ENCODE data around the gene TAF4. TPM values are rescaled to one million over a fixed set of nuclear protein-coding genes. Genes with fewer than 3 reads are reported as not detected.

Gene TAF4
- total and polyA plus RNA-seq, 7 experiments from 2014 or later = 0.74 to 43.7 (median 20.8) TPM

DNA sequence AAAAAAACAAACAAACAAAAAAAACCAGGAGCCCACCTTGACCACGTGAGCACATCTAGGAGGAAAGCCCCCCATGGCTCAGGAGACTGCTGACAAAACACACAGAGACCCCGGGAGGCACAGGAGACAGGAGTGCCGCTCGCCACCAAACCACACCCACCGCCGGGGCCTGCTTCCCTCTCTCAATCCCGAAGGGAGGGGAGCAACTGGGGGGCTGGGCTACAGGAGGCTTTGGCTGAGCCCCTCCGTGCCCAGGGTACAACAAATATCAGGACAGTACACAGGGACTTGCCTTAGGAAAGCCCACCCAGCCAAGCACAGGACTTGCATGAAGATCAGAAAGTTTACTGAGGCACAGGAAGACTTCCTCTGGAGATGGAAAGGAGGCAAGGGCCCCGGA, 102.5 kb downstream of the TAF4 start:
- ChIA-PET POLR2A (no interaction called here), CTCF (no interaction called here)
- Histone ChIP-seq H3K4me1 (ENCODE audit: control insufficient read depth in 2 of 2, insufficient read depth in 2 of 2, low read length in 2 of 2) (no peaks in the 10 kb centered on the region), H3K27me3 (ENCODE audit: control insufficient read depth in 2 of 2, insufficient read depth in 2 of 2, low read length in 2 of 2) (no peaks in the 10 kb centered on the region), H3K36me3 (ENCODE audit: control insufficient read depth in 2 of 3, insufficient read depth in 3 of 3, low read length in 3 of 3) (no peaks in the 10 kb centered on the region), H3K9me3 (ENCODE audit: control insufficient read depth in 2 of 3, low read length in 3 of 3) (no peaks in the 10 kb centered on the region), H3K27ac (ENCODE audit: low read depth, low read length) (no peak overlapping the region), H3K4me3 (ENCODE audit: low read length) (no peak overlapping the region)
- Mint-ChIP-seq H3K9me3 (peaks cover 0 to 8% (median 0%) of the 10 kb centered on the region in 11 donors), H3K36me3 (peaks cover 0 to 10% (median 0%) of the 10 kb centered on the region in 5 donors), H3K4me3 (no peak overlapping the region), H3K27me3 (peaks cover 14 to 36% (median 19%) of the 10 kb centered on the region in 5 donors), H3K4me1 (peaks cover 0 to 4% (median 0%) of the 10 kb centered on the region in 7 donors), H3K27ac (no peak overlapping the region)
- intact Hi-C loops (cut with micrococcal nuclease) = no loop called here
- DNase-seq (no peak), ATAC-seq (no peak)

DNA sequence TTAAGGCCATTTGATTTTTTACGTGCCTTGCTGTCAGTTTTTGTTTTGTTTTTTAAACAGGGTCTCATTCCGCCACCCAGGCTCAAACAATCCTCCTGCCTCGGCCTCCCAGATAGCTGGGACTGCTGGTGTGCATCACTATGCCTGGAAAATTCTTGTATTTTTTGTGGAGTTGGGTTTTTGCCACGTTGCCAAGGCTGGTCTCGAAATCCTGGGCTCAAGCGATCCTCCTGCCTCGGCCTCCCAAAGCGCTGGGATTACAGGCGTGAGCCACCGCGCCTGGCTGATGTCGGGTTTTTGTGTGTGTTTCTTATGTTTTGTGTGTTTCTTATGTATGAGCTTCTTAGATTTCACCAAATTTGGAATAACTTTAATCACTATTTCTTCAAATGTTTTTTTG, 104.8 kb downstream of the TAF4 start:
- H3K4me1 Mint-ChIP-seq = peaks cover 0 to 4% (median 0%) of the 10 kb centered on the region in 7 donors
- Histone ChIP-seq H3K27me3 (ENCODE audit: control insufficient read depth in 2 of 2, insufficient read depth in 2 of 2, low read length in 2 of 2) (no peaks in the 10 kb centered on the region), H3K27ac (ENCODE audit: low read depth, low read length) (no peak overlapping the region), H3K4me3 (ENCODE audit: low read length) (no peak overlapping the region), H3K4me1 (ENCODE audit: control insufficient read depth in 2 of 2, insufficient read depth in 2 of 2, low read length in 2 of 2) (no peaks in the 10 kb centered on the region), H3K9me3 (ENCODE audit: control insufficient read depth in 2 of 3, low read length in 3 of 3) (no peaks in the 10 kb centered on the region), H3K36me3 (ENCODE audit: control insufficient read depth in 2 of 3, insufficient read depth in 3 of 3, low read length in 3 of 3) (no peaks in the 10 kb centered on the region)
- no peak overlapping the region for H3K27ac Mint-ChIP-seq
- ChIA-PET POLR2A (no interaction called here), CTCF (interaction anchor here (0.9 kb wide), 1 partner anchor 33 kb away, joined by 3 read pairs; no protein-coding TSS in a partner anchor)
- ATAC-seq = no peak
- intact Hi-C loops (cut with micrococcal nuclease) = no loop called here
- H3K9me3 Mint-ChIP-seq = peaks cover 0 to 8% (median 0%) of the 10 kb centered on the region in 11 donors
- peaks cover 0 to 10% (median 0%) of the 10 kb centered on the region in 5 donors for H3K36me3 Mint-ChIP-seq
- DNase-seq = no peak
- peaks cover 0 to 29% (median 16%) of the 10 kb centered on the region in 5 donors for H3K27me3 Mint-ChIP-seq
- H3K4me3 Mint-ChIP-seq = no peak overlapping the region

DNA sequence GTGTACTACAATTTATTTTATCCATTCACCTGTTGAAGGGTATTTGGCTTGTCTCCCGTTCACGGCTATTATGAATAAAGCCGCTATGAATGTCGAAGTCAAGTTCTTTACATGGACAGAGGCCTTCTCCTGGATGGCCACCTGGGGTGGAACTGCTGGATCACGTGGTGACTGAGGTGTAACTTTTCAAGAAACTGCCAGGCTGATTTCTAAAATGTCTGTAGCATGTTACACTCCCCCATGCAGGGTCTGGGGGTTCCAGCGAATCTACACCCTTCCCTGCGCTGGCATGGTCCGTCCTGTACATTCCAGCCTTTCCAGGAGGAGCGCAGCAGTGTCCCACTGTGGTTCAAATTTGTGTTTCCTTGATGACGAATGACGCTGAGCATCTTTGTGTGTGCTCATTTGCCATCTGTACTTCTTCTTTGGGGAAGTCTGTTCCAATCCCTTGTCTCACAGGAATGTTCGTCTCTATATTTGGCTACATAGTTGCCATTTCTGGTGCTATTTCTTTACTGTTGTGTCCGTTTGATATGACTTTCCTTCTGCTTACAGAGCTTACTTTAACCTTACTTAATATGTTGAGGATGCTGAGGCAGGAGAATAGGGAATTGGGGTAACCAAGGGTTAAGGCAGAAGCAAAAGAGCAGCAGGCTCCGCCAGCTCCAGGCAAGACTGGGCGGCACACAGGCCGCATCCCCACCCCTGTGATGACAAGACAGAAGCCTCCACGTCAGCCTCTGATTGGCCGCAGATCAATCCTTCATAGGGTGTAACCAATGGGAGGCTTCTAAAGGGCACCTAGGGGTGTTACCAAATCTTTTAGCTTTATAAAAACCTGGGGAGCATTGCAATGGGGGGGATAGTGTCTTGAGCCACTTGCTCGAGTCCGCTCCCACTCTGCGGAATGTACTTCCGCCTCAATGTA, 106.6 kb downstream of the TAF4 start:
- Histone ChIP-seq H3K9me3 (ENCODE audit: control insufficient read depth in 2 of 3, low read length in 3 of 3) (no peaks in the 10 kb centered on the region), H3K4me3 (ENCODE audit: low read length) (no peak overlapping the region), H3K27ac (ENCODE audit: low read depth, low read length) (no peak overlapping the region), H3K4me1 (ENCODE audit: control insufficient read depth in 2 of 2, insufficient read depth in 2 of 2, low read length in 2 of 2) (no peaks in the 10 kb centered on the region), H3K27me3 (ENCODE audit: control insufficient read depth in 2 of 2, insufficient read depth in 2 of 2, low read length in 2 of 2) (no peaks in the 10 kb centered on the region), H3K36me3 (ENCODE audit: control insufficient read depth in 2 of 3, insufficient read depth in 3 of 3, low read length in 3 of 3) (no peaks in the 10 kb centered on the region)
- Mint-ChIP-seq H3K27ac (no peak overlapping the region), H3K9me3 (peaks cover 0 to 8% (median 0%) of the 10 kb centered on the region in 11 donors), H3K36me3 (peaks cover 0 to 11% (median 0%) of the 10 kb centered on the region in 5 donors), H3K27me3 (peaks cover 7 to 34% (median 13%) of the 10 kb centered on the region in 5 donors), H3K4me1 (peaks cover 0 to 4% (median 0%) of the 10 kb centered on the region in 7 donors), H3K4me3 (no peak overlapping the region)
- intact Hi-C loops (cut with micrococcal nuclease) = no loop called here
- ChIA-PET POLR2A (no interaction called here), CTCF (no interaction called here)
- DNase-seq = no peak
- no peak for ATAC-seq

DNA sequence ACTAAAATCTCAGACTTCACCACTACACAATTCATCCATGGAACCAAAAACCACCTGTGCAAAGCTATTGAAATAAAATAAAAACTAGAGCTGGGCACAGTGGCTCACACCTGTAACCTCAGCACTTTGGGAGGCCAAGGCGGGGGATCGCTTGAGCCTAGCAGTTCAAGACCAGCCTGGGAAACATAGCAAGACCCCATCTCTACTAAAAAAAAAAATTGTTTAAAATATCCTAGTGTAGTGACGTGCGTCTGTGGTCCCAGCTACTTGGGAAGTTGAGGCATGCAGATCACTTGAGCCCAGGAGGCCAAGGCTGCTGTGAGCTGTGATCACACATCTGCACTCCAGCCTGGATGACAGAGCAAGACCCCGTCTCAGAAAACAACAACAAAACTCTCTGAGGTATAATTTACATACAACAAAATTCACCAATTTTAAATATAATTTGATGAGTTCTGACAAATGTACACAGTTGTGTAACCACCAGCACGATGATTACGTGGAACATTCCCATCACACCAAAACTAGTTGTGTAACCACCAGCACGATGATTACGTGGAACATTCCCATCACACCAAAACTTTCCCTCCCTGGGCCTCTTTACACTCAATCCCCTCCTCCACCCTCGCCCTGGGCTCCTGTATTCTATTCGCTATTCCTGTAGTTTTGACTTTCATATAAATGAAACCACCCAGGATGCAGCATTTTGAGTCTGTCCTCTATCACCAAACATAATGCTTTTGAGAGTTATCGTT, 107.5 kb downstream of the TAF4 start:
- H3K36me3 Mint-ChIP-seq = peaks cover 0 to 7% (median 0%) of the 10 kb centered on the region in 5 donors
- ChIA-PET POLR2A (no interaction called here), CTCF (no interaction called here)
- Histone ChIP-seq H3K4me1 (ENCODE audit: control insufficient read depth in 2 of 2, insufficient read depth in 2 of 2, low read length in 2 of 2) (no peaks in the 10 kb centered on the region), H3K36me3 (ENCODE audit: control insufficient read depth in 2 of 3, insufficient read depth in 3 of 3, low read length in 3 of 3) (no peaks in the 10 kb centered on the region), H3K27me3 (ENCODE audit: control insufficient read depth in 2 of 2, insufficient read depth in 2 of 2, low read length in 2 of 2) (no peaks in the 10 kb centered on the region), H3K4me3 (ENCODE audit: low read length) (no peak overlapping the region), H3K27ac (ENCODE audit: low read depth, low read length) (no peak overlapping the region), H3K9me3 (ENCODE audit: control insufficient read depth in 2 of 3, low read length in 3 of 3) (no peaks in the 10 kb centered on the region)
- ATAC-seq (no peak), DNase-seq (no peak)
- intact Hi-C loops (cut with micrococcal nuclease) = no loop called here
- H3K4me3 Mint-ChIP-seq = no peak overlapping the region
- H3K9me3 Mint-ChIP-seq = peaks cover 0 to 8% (median 0%) of the 10 kb centered on the region in 11 donors
- peaks cover 7 to 28% (median 10%) of the 10 kb centered on the region in 5 donors for H3K27me3 Mint-ChIP-seq
- H3K27ac Mint-ChIP-seq = no peak overlapping the region
- H3K4me1 Mint-ChIP-seq = peaks cover 0 to 2% (median 0%) of the 10 kb centered on the region in 7 donors

DNA sequence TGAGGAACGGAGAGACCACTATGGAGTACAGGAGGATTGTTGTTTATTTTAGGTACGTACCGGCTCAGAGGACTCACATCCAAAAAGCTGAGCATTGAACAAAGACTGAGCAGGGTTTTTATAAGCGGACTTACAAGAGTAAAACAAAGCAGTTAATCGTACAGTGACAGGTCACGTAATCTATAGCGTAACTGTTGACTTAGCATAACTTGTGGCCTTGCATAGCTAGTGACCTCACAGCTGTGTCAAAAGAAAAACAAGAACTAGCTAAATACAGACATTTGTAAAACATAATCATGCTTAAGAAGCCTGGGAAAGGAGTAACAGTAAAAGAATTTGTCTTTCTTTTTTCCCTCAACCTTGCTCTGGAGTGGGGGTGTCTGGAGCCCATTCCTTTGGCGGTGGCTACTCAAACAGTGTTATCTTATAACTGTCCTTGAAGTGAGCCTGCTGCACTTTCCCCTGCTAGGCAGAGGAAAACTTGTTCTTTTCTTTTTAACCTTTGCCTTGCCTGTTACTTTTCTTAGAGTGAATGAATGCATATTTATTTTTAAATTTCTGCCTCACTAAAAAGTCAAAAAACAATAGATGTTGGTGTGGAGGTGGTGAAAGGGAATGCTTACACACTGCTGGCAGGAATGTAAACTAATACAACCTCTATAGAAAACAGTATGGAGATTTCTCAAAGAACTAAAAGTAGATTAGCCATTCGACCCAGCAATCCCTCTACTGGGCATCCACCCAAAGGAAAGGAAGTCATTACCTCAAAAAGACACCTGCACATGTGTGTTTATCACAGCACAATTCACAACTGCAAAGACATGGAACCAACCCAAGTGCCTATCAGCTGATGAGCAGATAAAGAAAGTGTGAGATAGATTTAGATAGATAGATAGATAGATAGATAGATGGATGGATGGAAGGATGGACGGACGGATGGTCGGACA, 109.0 kb downstream of the TAF4 start:
- POLR2A ChIA-PET = no interaction called here
- ATAC-seq (no peak), DNase-seq (no peak)
- Histone ChIP-seq H3K27me3 (ENCODE audit: control insufficient read depth in 2 of 2, insufficient read depth in 2 of 2, low read length in 2 of 2) (no peaks in the 10 kb centered on the region), H3K4me3 (ENCODE audit: low read length) (no peak overlapping the region), H3K9me3 (ENCODE audit: control insufficient read depth in 2 of 3, low read length in 3 of 3) (no peaks in the 10 kb centered on the region), H3K4me1 (ENCODE audit: control insufficient read depth in 2 of 2, insufficient read depth in 2 of 2, low read length in 2 of 2) (no peaks in the 10 kb centered on the region), H3K27ac (ENCODE audit: low read depth, low read length) (no peak overlapping the region), H3K36me3 (ENCODE audit: control insufficient read depth in 2 of 3, insufficient read depth in 3 of 3, low read length in 3 of 3) (no peaks in the 10 kb centered on the region)
- peaks cover 10 to 26% (median 12%) of the 10 kb centered on the region in 5 donors for H3K27me3 Mint-ChIP-seq
- peaks cover 0 to 3% (median 0%) of the 10 kb centered on the region in 7 donors for H3K4me1 Mint-ChIP-seq
- CTCF ChIA-PET = no interaction called here
- peaks cover 0 to 7% (median 3%) of the 10 kb centered on the region in 5 donors for H3K36me3 Mint-ChIP-seq
- intact Hi-C loops (cut with micrococcal nuclease) = no loop called here
- peaks cover 0 to 6% (median 0%) of the 10 kb centered on the region in 11 donors for H3K9me3 Mint-ChIP-seq
- no peak overlapping the region for H3K4me3 Mint-ChIP-seq
- H3K27ac Mint-ChIP-seq = no peak overlapping the region

All from naive thymus-derived CD4-positive, alpha-beta T cell (primary cell).